Measurements from ENCODE around the gene KCNQ1OT1.

KCNQ1OT1 gene

GRCh38 chr11:2714871-2715270, 15.1 kb upstream of the KCNQ1OT1 start:
- H3K9me2 ChIP-seq (replicated peaks; ENCODE audit: low read depth, low read length), result no peaks in the 10 kb centered on the region
- no peak overlapping the region for H3K4me3 ChIP-seq (ENCODE audit: low read length, poor library complexity, severe bottlenecking)
- no peaks in the 10 kb centered on the region for H3K27me3 ChIP-seq (ENCODE audit: insufficient read depth, low read length, poor library complexity, severe bottlenecking)
- no peaks in the 10 kb centered on the region for H3K9me3 ChIP-seq (ENCODE audit: insufficient read depth, low read depth, low read length)
- TF ChIP-seq CTCF (conservative IDR thresholded peaks at IDR 0.05; ENCODE audit: low read length), result no peak
- no peak for TF ChIP-seq EZH2phosphoT487 (IDR thresholded peaks at IDR 0.05; ENCODE audit: borderline replicate concordance)
- H3K9ac ChIP-seq (ENCODE audit: low read depth, low read length, poor library complexity, severe bottlenecking), result no peak overlapping the region
- H4K20me1 ChIP-seq (ENCODE audit: insufficient read depth, low read length, poor library complexity, severe bottlenecking), result no peaks in the 10 kb centered on the region
- H2AFZ ChIP-seq (ENCODE audit: low read length), result no peak overlapping the region
- H3K4me1 ChIP-seq (ENCODE audit: insufficient read depth, low read length, poor library complexity, severe bottlenecking), result no peaks in the 10 kb centered on the region
- H3F3A ChIP-seq (ENCODE audit: low read depth), result no peaks in the 10 kb centered on the region
- no peak overlapping the region for H3K4me2 ChIP-seq (ENCODE audit: low read depth, low read length, poor library complexity, severe bottlenecking)
- H3K79me2 ChIP-seq (ENCODE audit: insufficient read depth, low read length), result no peaks in the 10 kb centered on the region
- no peaks in the 10 kb centered on the region for H3K36me3 ChIP-seq (ENCODE audit: insufficient read depth, low read length)

GRCh38 chr11:2714463-2714800, 14.6 kb upstream of the KCNQ1OT1 start:
- H2AFZ ChIP-seq (ENCODE audit: low read length), result no peak overlapping the region
- no peak for TF ChIP-seq CTCF (conservative IDR thresholded peaks at IDR 0.05; ENCODE audit: low read length)
- no peak for TF ChIP-seq EZH2phosphoT487 (IDR thresholded peaks at IDR 0.05; ENCODE audit: borderline replicate concordance)
- H3K27me3 ChIP-seq (ENCODE audit: insufficient read depth, low read length, poor library complexity, severe bottlenecking), result no peaks in the 10 kb centered on the region
- no peaks in the 10 kb centered on the region for H3K79me2 ChIP-seq (ENCODE audit: insufficient read depth, low read length)
- H3K9me3 ChIP-seq (ENCODE audit: insufficient read depth, low read depth, low read length), result no peaks in the 10 kb centered on the region
- H3K4me3 ChIP-seq (ENCODE audit: low read length, poor library complexity, severe bottlenecking), result no peak overlapping the region
- no peaks in the 10 kb centered on the region for H3K9me2 ChIP-seq (replicated peaks; ENCODE audit: low read depth, low read length)
- H3F3A ChIP-seq (ENCODE audit: low read depth), result no peaks in the 10 kb centered on the region
- no peaks in the 10 kb centered on the region for H3K36me3 ChIP-seq (ENCODE audit: insufficient read depth, low read length)
- no peaks in the 10 kb centered on the region for H4K20me1 ChIP-seq (ENCODE audit: insufficient read depth, low read length, poor library complexity, severe bottlenecking)
- no peak overlapping the region for H3K4me2 ChIP-seq (ENCODE audit: low read depth, low read length, poor library complexity, severe bottlenecking)
- no peaks in the 10 kb centered on the region for H3K4me1 ChIP-seq (ENCODE audit: insufficient read depth, low read length, poor library complexity, severe bottlenecking)
- no peak overlapping the region for H3K9ac ChIP-seq (ENCODE audit: low read depth, low read length, poor library complexity, severe bottlenecking)

- H3K36me3 ChIP-seq (ENCODE audit: insufficient read depth, low read length), result no peaks in the 10 kb centered on the region
- no peaks in the 10 kb centered on the region for H3K4me1 ChIP-seq (ENCODE audit: insufficient read depth, low read length, poor library complexity, severe bottlenecking)
- H3K9me3 ChIP-seq (ENCODE audit: insufficient read depth, low read depth, low read length), result no peaks in the 10 kb centered on the region
- H3K27me3 ChIP-seq (ENCODE audit: insufficient read depth, low read length, poor library complexity, severe bottlenecking), result no peaks in the 10 kb centered on the region
- no peaks in the 10 kb centered on the region for H3F3A ChIP-seq (ENCODE audit: low read depth)
- no peak overlapping the region for H2AFZ ChIP-seq (ENCODE audit: low read length)
- H3K4me3 ChIP-seq (ENCODE audit: low read length, poor library complexity, severe bottlenecking), result no peak overlapping the region
- no peak for TF ChIP-seq CTCF (conservative IDR thresholded peaks at IDR 0.05; ENCODE audit: low read length)
- TF ChIP-seq EZH2phosphoT487 (IDR thresholded peaks at IDR 0.05; ENCODE audit: borderline replicate concordance), result no peak
- no peaks in the 10 kb centered on the region for H3K9me2 ChIP-seq (replicated peaks; ENCODE audit: low read depth, low read length)
- H3K4me2 ChIP-seq (ENCODE audit: low read depth, low read length, poor library complexity, severe bottlenecking), result no peak overlapping the region
- H4K20me1 ChIP-seq (ENCODE audit: insufficient read depth, low read length, poor library complexity, severe bottlenecking), result no peaks in the 10 kb centered on the region
- no peaks in the 10 kb centered on the region for H3K79me2 ChIP-seq (ENCODE audit: insufficient read depth, low read length)
- H3K9ac ChIP-seq (ENCODE audit: low read depth, low read length, poor library complexity, severe bottlenecking), result no peak overlapping the region
Observed at GRCh38 chr11:2713661-2714462, 14.1 kb upstream of the KCNQ1OT1 start.

Data from Loucy (cell line).